Smooth muscle cell (in vitro differentiated cells): ENCODE results near the gene TBC1D10B. TPM values are rescaled to one million over a fixed set of nuclear protein-coding genes. Genes with fewer than 3 reads are reported as not detected.

Experiments
- DNase-seq: peaks from one replicate; lab custom pipeline; 2025; ENCODE audit not compliant: unreplicated experiment; lab: John Stamatoyannopoulos, UW
- H2AFZ ChIP-seq: fragments of 200-600 bp; sonication (generic); 2 replicates; pipeline ENCODE4 v1.6.0; 2016; ENCODE audit warnings: antibody characterized with exemption, low read depth, mild to moderate bottlenecking
- H3F3A ChIP-seq: fragments of 200-600 bp; sonication (generic); 2 replicates; pipeline ENCODE4 v1.6.0; 2017; ENCODE audit warnings: antibody characterized with exemption, low read depth
- H3K27ac ChIP-seq: fragments of 200-600 bp; sonication (generic); 2 replicates; pipeline ENCODE4 v1.5.1; 2016; ENCODE audit warnings: low read depth, mild to moderate bottlenecking
- H3K27me3 ChIP-seq: fragments of 200-600 bp; sonication (generic); 2 replicates; pipeline ENCODE4 v1.6.1; 2016; ENCODE audit warnings: low read depth, mild to moderate bottlenecking
- H3K36me3 ChIP-seq: fragments of 200-600 bp; sonication (generic); 2 replicates; pipeline ENCODE4 v1.5.1; 2016; ENCODE audit warnings: low read depth
- H3K4me1 ChIP-seq: fragments of 200-600 bp; sonication (generic); 2 replicates; pipeline ENCODE4 v1.5.1; 2016; ENCODE audit warnings: low read depth
- H3K4me2 ChIP-seq: fragments of 200-600 bp; sonication (generic); 2 replicates; pipeline ENCODE4 v1.6.0; 2016; ENCODE audit warnings: mild to moderate bottlenecking
- H3K4me3 ChIP-seq: fragments of 200-600 bp; sonication (generic); 2 replicates; pipeline ENCODE4 v1.5.1; 2016; ENCODE audit warnings: mild to moderate bottlenecking
- H3K79me2 ChIP-seq: fragments of 200-600 bp; sonication (generic); 2 replicates; pipeline ENCODE4 v1.6.0; 2016; ENCODE audit warnings: low read depth, mild to moderate bottlenecking
- H3K9ac ChIP-seq: fragments of 200-600 bp; sonication (generic); 2 replicates; pipeline ENCODE4 v1.6.0; 2016; ENCODE audit warnings: low read depth
- H3K9me3 ChIP-seq: fragments of 200-600 bp; sonication (generic); replicated peaks from 2 replicates; pipeline ENCODE4 v1.5.1; 2016; ENCODE audit warnings: low read depth
- H4K20me1 ChIP-seq: fragments of 200-600 bp; sonication (generic); 2 replicates; pipeline ENCODE4 v1.6.0; 2016; ENCODE audit warnings: low read depth
- WGBS: methylation state at CpG from one replicate; pipeline ENCODE4 v1.1.7; 2016; ENCODE audit warnings: low lambda C conversion rate; 5-methylcytosine and 5-hydroxymethylcytosine counted together
- polyA plus RNA-seq: library from polyadenylated mRNA; unstranded; fragments of >200 nt; fragmentation: Nextera tagmentation; extraction: Ambion mirVana; gene quantifications from 2 replicates; pipeline ENCODE4 v1.2.1, GENCODE V29; 2016
- total RNA-seq: library from RNA; depleted of rRNA; stranded (reverse); fragments of >200 nt; gene quantifications from 2 replicates; pipeline ENCODE4 v1.2.3, GENCODE V29; 2014
- TF ChIP-seq, protein P1 (sequence below): fragments of 200-600 bp; sonication (generic); IDR thresholded peaks from 2 replicates; pipeline ENCODE4 v1.5.1; 2017; ENCODE audit warnings: borderline replicate concordance, mild to moderate bottlenecking, antibody characterized with exemption; ENCODE audit not compliant: insufficient read depth, poor library complexity, severe bottlenecking

The TBC1D10B gene
- total and polyA plus RNA-seq, 2 experiments from 2014 or later, result 17.7 to 37.4 TPM

DNA sequence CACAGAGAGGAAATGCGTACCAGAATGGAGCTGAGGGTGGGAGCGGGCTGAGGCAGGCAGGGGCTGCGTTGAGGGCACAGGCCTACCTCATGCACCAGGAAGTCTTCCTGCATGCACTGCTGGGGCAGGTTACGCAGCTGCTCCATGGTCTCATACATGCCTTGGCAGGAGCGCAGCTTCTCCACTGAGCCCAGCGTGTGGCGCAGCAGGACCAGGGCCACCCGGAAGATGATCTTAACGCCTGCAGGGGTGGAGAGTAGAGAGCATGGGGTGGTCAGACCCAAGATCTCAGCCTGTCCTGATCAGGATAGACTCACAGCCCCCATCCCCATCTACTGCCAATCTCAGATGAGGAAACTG is 11.7 kb downstream of the TBC1D10B start:
- H2AFZ ChIP-seq, result no peak overlapping the region
- H3K9me3 ChIP-seq, result no peaks in the 10 kb centered on the region
- H3K36me3 ChIP-seq, result no peaks in the 10 kb centered on the region
- H3K27ac ChIP-seq, result no peak overlapping the region
- H3K4me2 ChIP-seq, result no peak overlapping the region
- no peaks in the 10 kb centered on the region for H4K20me1 ChIP-seq
- H3K4me1 ChIP-seq, result peaks cover 16% of the 10 kb centered on the region
- no peaks in the 10 kb centered on the region for H3K27me3 ChIP-seq
- WGBS, result 93% methylated on average over 9 of the region's 9 CpGs
- no peak for DNase-seq
- H3F3A ChIP-seq, result no peaks in the 10 kb centered on the region
- H3K9ac ChIP-seq, result no peak overlapping the region
- peaks cover 49% of the 10 kb centered on the region for H3K79me2 ChIP-seq
- no peak overlapping the region for H3K4me3 ChIP-seq
- TF ChIP-seq, protein P1, sequence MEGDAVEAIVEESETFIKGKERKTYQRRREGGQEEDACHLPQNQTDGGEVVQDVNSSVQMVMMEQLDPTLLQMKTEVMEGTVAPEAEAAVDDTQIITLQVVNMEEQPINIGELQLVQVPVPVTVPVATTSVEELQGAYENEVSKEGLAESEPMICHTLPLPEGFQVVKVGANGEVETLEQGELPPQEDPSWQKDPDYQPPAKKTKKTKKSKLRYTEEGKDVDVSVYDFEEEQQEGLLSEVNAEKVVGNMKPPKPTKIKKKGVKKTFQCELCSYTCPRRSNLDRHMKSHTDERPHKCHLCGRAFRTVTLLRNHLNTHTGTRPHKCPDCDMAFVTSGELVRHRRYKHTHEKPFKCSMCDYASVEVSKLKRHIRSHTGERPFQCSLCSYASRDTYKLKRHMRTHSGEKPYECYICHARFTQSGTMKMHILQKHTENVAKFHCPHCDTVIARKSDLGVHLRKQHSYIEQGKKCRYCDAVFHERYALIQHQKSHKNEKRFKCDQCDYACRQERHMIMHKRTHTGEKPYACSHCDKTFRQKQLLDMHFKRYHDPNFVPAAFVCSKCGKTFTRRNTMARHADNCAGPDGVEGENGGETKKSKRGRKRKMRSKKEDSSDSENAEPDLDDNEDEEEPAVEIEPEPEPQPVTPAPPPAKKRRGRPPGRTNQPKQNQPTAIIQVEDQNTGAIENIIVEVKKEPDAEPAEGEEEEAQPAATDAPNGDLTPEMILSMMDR, result no peak

DNA sequence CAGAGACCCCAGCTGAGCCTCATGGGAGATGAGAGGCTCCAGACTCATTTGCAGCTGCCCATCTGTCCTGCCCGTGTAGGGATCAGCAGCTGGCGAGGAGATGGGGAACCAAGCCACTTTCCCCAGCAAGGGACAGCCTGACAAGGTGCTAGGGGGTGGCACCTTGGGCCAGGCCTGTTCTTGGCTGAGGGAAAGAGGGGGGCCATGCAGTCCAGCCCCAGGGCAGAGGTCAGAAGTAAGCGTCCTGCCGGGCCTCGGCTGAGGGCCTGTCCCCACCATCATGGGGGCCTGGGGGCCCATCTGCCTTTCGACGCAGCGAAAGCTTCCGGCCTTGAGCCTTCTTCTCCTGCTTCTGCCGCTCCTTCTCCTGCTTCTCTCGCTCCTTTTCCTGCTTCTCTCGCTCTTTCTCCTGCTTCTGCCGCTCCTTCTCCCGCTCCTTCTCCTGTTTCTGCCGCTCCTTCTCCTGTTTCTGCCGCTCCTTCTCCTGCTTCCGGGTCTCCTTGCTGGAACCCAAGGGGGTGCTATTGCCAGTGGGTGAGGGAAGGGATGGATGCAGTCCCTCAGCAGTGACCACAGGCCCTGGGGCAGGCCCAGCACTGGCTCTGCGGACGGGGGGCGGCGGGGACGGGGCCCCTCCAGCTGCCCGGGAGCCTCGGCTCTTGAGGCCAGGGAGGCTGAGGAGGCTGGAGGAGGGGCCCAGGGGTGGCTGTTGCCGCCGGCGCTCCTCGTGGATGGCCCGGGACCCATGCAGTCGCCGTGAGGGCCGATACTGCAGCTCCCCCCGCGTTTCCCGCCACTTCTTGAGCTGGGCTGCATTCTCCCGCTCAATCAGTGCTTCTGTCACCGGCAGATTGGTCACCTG is 12.3 kb downstream of the TBC1D10B start:
- Histone ChIP-seq H3K27me3 (no peaks in the 10 kb centered on the region), H3K27ac (no peak overlapping the region), H4K20me1 (no peaks in the 10 kb centered on the region), H3K4me2 (no peak overlapping the region), H3K79me2 (peaks cover 44% of the 10 kb centered on the region), H3K9me3 (no peaks in the 10 kb centered on the region), H3K4me3 (no peak overlapping the region), H3F3A (no peaks in the 10 kb centered on the region), H3K4me1 (peaks cover 16% of the 10 kb centered on the region), H2AFZ (no peak overlapping the region), H3K9ac (no peak overlapping the region), H3K36me3 (no peaks in the 10 kb centered on the region)
- TF ChIP-seq, protein P1, result no peak
- no peak for DNase-seq
- WGBS, result 96% methylated on average over 36 of the region's 37 CpGs

DNA sequence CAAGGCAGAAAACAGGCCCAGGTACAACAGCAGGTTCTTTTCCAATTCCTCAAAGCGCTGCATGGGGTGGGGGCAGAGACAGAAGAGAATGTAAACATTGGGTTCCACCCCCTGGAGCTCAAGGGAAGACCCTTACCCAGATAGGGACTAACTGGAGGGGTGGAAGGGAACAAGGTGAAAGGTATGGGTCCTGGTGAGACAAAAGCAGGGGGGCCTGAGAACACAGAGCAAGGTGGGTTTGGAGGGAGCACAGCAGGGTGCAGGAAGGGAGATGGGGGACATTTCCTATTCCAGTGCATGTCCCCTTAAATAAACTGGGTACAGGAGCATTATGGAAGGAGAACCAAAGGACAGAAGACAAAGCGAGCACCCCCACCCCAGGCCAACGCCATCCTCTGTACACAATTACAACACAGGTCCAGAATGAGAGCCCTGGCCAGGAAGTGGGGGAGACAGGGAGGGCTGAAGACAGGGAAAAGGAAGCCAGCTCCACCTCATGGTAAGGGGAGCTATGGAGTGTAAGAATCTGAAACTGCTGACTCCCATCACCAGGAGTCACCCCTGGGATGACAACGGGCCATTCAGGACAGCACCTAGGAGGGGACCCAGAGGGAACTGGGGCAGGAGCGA is 13.1 kb downstream of the TBC1D10B start:
- Histone ChIP-seq H3K9ac (no peak overlapping the region), H3K4me3 (no peak overlapping the region), H3K27ac (peak overlapping the region; percentile 98), H3K4me1 (peaks cover 16% of the 10 kb centered on the region), H2AFZ (no peak overlapping the region), H4K20me1 (no peaks in the 10 kb centered on the region), H3K27me3 (no peaks in the 10 kb centered on the region), H3K9me3 (no peaks in the 10 kb centered on the region), H3K36me3 (no peaks in the 10 kb centered on the region), H3K79me2 (peaks cover 37% of the 10 kb centered on the region), H3F3A (no peaks in the 10 kb centered on the region), H3K4me2 (no peak overlapping the region)
- DNase-seq, result no peak
- 94% methylated on average over 5 of the region's 5 CpGs for WGBS
- TF ChIP-seq, protein P1, result no peak
